H9 (cell line): ENCODE measurements around the gene ZFYVE27. TPM values are rescaled to one million over a fixed set of nuclear protein-coding genes. Genes with fewer than 3 reads are reported as not detected.

ENCODE experiments used
- DNase-seq: peaks from one replicate; pipeline ENCODE4 v3.0.0-alpha.2; 2017
- H2AFZ ChIP-seq: one replicate; pipeline ENCODE4 v1.6.1; 2013; ENCODE audit warnings: mild to moderate bottlenecking, low read length, control low read depth, moderate library complexity
- H2AK5ac ChIP-seq: 2 replicates; pipeline ENCODE4 v1.6.1; 2013; ENCODE audit warnings: low read length, control low read depth, mixed read lengths; ENCODE audit not compliant: insufficient read length
- H2BK120ac ChIP-seq: one replicate; pipeline ENCODE4 v1.6.1; 2013; ENCODE audit warnings: low read depth, mild to moderate bottlenecking, low read length, control low read depth, inconsistent platforms; ENCODE audit not compliant: poor library complexity, severe bottlenecking
- H2BK12ac ChIP-seq: 2 replicates; pipeline ENCODE4 v1.6.1; 2013; ENCODE audit warnings: low read length, control low read depth, mixed read lengths, low read depth; ENCODE audit not compliant: insufficient read length
- H2BK15ac ChIP-seq: 2 replicates; pipeline ENCODE4 v1.6.1; 2013; ENCODE audit warnings: low read depth, low read length, control low read depth
- H2BK20ac ChIP-seq: one replicate; pipeline ENCODE4 v1.6.1; 2013; ENCODE audit warnings: low read depth, mild to moderate bottlenecking, low read length, control low read depth, inconsistent platforms; ENCODE audit not compliant: poor library complexity, severe bottlenecking
- H2BK5ac ChIP-seq: 2 replicates; pipeline ENCODE4 v1.6.1; 2013; ENCODE audit warnings: low read length, control low read depth, mixed read lengths; ENCODE audit not compliant: insufficient read length
- H3K14ac ChIP-seq: 2 replicates; pipeline ENCODE4 v1.6.1; 2013; ENCODE audit warnings: low read length, control low read depth; ENCODE audit not compliant: insufficient read depth
- H3K18ac ChIP-seq: 2 replicates; pipeline ENCODE4 v1.6.1; 2013; ENCODE audit warnings: low read depth, mild to moderate bottlenecking, mixed read lengths, low read length, control low read depth; ENCODE audit not compliant: insufficient read length
- H3K23ac ChIP-seq: 2 replicates; pipeline ENCODE4 v1.6.1; 2013; ENCODE audit warnings: low read length, control low read depth, mixed read lengths, low read depth; ENCODE audit not compliant: insufficient read length
- H3K23me2 ChIP-seq: 2 replicates; pipeline ENCODE4 v1.6.1; 2013; ENCODE audit warnings: low read depth, mild to moderate bottlenecking, mixed read lengths, low read length, control low read depth; ENCODE audit not compliant: insufficient read length, poor library complexity, severe bottlenecking
- H3K27ac ChIP-seq: 2 replicates; pipeline ENCODE4 v1.5.1; 2013; ENCODE audit warnings: low read length, control low read depth, mixed read lengths, low read depth; ENCODE audit not compliant: insufficient read length
- H3K27me3 ChIP-seq: 2 replicates; pipeline ENCODE4 v1.6.1; 2013; ENCODE audit warnings: low read length, control low read depth, inconsistent platforms; ENCODE audit not compliant: insufficient read depth
- H3K4ac ChIP-seq: 2 replicates; pipeline ENCODE4 v1.6.1; 2013; ENCODE audit warnings: low read depth, mild to moderate bottlenecking, control low read depth, inconsistent platforms, low read length, moderate library complexity
- H3K4me1 ChIP-seq: 2 replicates; pipeline ENCODE4 v1.6.1; 2013; ENCODE audit warnings: low read length, control low read depth, inconsistent platforms; ENCODE audit not compliant: insufficient read depth
- H3K4me2 ChIP-seq: 2 replicates; pipeline ENCODE4 v1.6.1; 2013; ENCODE audit warnings: low read length, control low read depth, mixed read lengths; ENCODE audit not compliant: insufficient read length, insufficient read depth
- H3K56ac ChIP-seq: 2 replicates; pipeline ENCODE4 v1.6.1; 2013; ENCODE audit warnings: low read depth, mild to moderate bottlenecking, mixed read lengths, low read length, control low read depth; ENCODE audit not compliant: insufficient read length
- H3K79me1 ChIP-seq: 2 replicates; pipeline ENCODE4 v1.6.1; 2013; ENCODE audit warnings: low read depth, mild to moderate bottlenecking, moderate library complexity, low read length, control low read depth, inconsistent platforms; ENCODE audit not compliant: insufficient read depth, poor library complexity, severe bottlenecking
- H3K79me2 ChIP-seq: 2 replicates; pipeline ENCODE4 v1.6.1; 2013; ENCODE audit warnings: low read length, control low read depth, inconsistent platforms; ENCODE audit not compliant: insufficient read depth
- H3K9ac ChIP-seq: 2 replicates; pipeline ENCODE4 v1.6.1; 2013; ENCODE audit warnings: low read length, control low read depth, mixed read lengths; ENCODE audit not compliant: insufficient read length; ENCODE audit errors: extremely low read depth
- H3K9me3 ChIP-seq: one replicate; pipeline ENCODE4 v1.6.1; 2013; ENCODE audit warnings: low read depth, low read length, inconsistent platforms; ENCODE audit not compliant: control insufficient read depth
- H3T11ph ChIP-seq: one replicate; pipeline ENCODE4 v1.6.1; 2013; ENCODE audit warnings: mild to moderate bottlenecking, low read length, control low read depth, inconsistent platforms
- H4K20me1 ChIP-seq: one replicate; pipeline ENCODE4 v1.6.1; 2013; ENCODE audit not compliant: control insufficient read depth, insufficient read length, insufficient read depth
- H4K5ac ChIP-seq: 2 replicates; pipeline ENCODE4 v1.6.1; 2013; ENCODE audit warnings: low read depth, mild to moderate bottlenecking, mixed read lengths, low read length, control low read depth; ENCODE audit not compliant: insufficient read length
- H4K8ac ChIP-seq: replicated peaks from 2 replicates; pipeline ENCODE4 v1.6.1; 2013; ENCODE audit warnings: low read length, control low read depth, mixed read lengths, low read depth; ENCODE audit not compliant: insufficient read length
- H4K91ac ChIP-seq: 2 replicates; pipeline ENCODE4 v1.6.1; 2013; ENCODE audit warnings: low read depth, mild to moderate bottlenecking, moderate library complexity, mixed read lengths, low read length, control low read depth; ENCODE audit not compliant: insufficient read length
- H3K27ac Mint-ChIP-seq, 3 experiments: 2 replicates in 2 of 3; 3 replicates in 1 of 3; pipeline ENCODE4 v1.8.0; 2020 to 2021; ENCODE audit warnings: mixed read lengths in 3 of 3, mild to moderate bottlenecking in 1 of 3, moderate library complexity in 1 of 3
- H3K27me3 Mint-ChIP-seq: 2 replicates; pipeline ENCODE4 v1.8.0; 2021; ENCODE audit warnings: low read depth, mild to moderate bottlenecking, moderate library complexity, mixed read lengths
- H3K36me3 Mint-ChIP-seq, 3 experiments: 2 replicates in 2 of 3; 3 replicates in 1 of 3; pipeline ENCODE4 v1.8.0; 2020 to 2021; ENCODE audit warnings: low read depth in 3 of 3, mixed read lengths in 3 of 3; ENCODE audit not compliant: insufficient read depth in 1 of 3
- H3K4me1 Mint-ChIP-seq, 2 experiments: 2 replicates each; pipeline ENCODE4 v1.8.0; 2020; ENCODE audit warnings: mixed read lengths in 2 of 2
- H3K4me3 Mint-ChIP-seq, 2 experiments: 2 replicates in 1 of 2; 3 replicates in 1 of 2; pipeline ENCODE4 v1.8.0; 2020 to 2021; ENCODE audit warnings: mild to moderate bottlenecking in 2 of 2, mixed read lengths in 2 of 2, moderate library complexity in 1 of 2
- H3K9me3 Mint-ChIP-seq, 2 experiments: 2 replicates in 1 of 2; 3 replicates in 1 of 2; pipeline ENCODE4 v1.8.0; 2020; ENCODE audit warnings: mild to moderate bottlenecking in 2 of 2, mixed read lengths in 2 of 2, moderate library complexity in 1 of 2
- CTCF ChIP-seq: fragments of 200-600 bp; sonication (generic); conservative IDR thresholded peaks from 3 replicates; pipeline ENCODE4 v1.8.0; 2021; ENCODE audit warnings: antibody characterized with exemption, mild to moderate bottlenecking
- WGBS: extraction: QIAGEN DNeasy Blood & Tissue Kit; methylation state at CpG from one replicate; pipeline ENCODE4 v1.1.7; 2013; ENCODE audit warnings: missing lambda C conversion rate, low lambda C conversion rate, mixed read lengths; ENCODE audit not compliant: insufficient read length; ENCODE audit errors: extremely low coverage; 5-methylcytosine and 5-hydroxymethylcytosine counted together
- total RNA-seq: library from RNA; stranded (reverse); gene quantifications from 2 replicates; pipeline ENCODE4 v1.2.1, GENCODE V29; 2021

Gene ZFYVE27
- total RNA-seq, 1 experiment from 2014 or later, result 33.2 TPM

GRCh38 chr10:97704341-97704740 lies 32.6 kb upstream of the ZFYVE27 start:
- no peaks in the 10 kb centered on the region for H3K27me3 ChIP-seq
- H2BK20ac ChIP-seq, result no peak overlapping the region
- H3K9me3 ChIP-seq, result no peaks in the 10 kb centered on the region
- H3K79me2 ChIP-seq, result no peaks in the 10 kb centered on the region
- no peak overlapping the region for H3K56ac ChIP-seq
- H3K4ac ChIP-seq, result no peak overlapping the region
- no peak for DNase-seq
- no peak overlapping the region for H2BK12ac ChIP-seq
- no peaks in the 10 kb centered on the region for H3K9me3 Mint-ChIP-seq
- H2BK120ac ChIP-seq, result no peak overlapping the region
- no peak overlapping the region for H4K5ac ChIP-seq
- no peak overlapping the region for H3K14ac ChIP-seq
- no peak overlapping the region for H3T11ph ChIP-seq
- H4K20me1 ChIP-seq, result no peaks in the 10 kb centered on the region
- H3K18ac ChIP-seq, result no peak overlapping the region
- H2BK15ac ChIP-seq, result no peak overlapping the region
- no peak overlapping the region for H4K91ac ChIP-seq
- H3K23ac ChIP-seq, result no peak overlapping the region
- no peaks in the 10 kb centered on the region for H3K4me1 ChIP-seq
- no peak overlapping the region for H3K27ac ChIP-seq
- WGBS, result no CpG with 5 or more reads among the region's 1 CpG
- no peak overlapping the region for H3K4me3 Mint-ChIP-seq
- TF ChIP-seq CTCF, result no peak
- H4K8ac ChIP-seq, result no peak overlapping the region
- no peak overlapping the region for H2BK5ac ChIP-seq
- no peak overlapping the region for H2AFZ ChIP-seq
- H3K27ac Mint-ChIP-seq, result no peak overlapping the region
- H3K36me3 Mint-ChIP-seq, result no peaks in the 10 kb centered on the region
- H3K23me2 ChIP-seq, result no peaks in the 10 kb centered on the region
- H3K79me1 ChIP-seq, result no peaks in the 10 kb centered on the region
- H3K4me1 Mint-ChIP-seq, result peaks cover 4 to 8% of the 10 kb centered on the region in 2 experiments
- no peak overlapping the region for H2AK5ac ChIP-seq
- H3K9ac ChIP-seq, result no peak overlapping the region
- H3K27me3 Mint-ChIP-seq, result peaks cover 13% of the 10 kb centered on the region
- no peak overlapping the region for H3K4me2 ChIP-seq
